Sigmoid colon (tissue), 7 donors: ENCODE data around the gene LITAF. TPM values are rescaled to one million over a fixed set of nuclear protein-coding genes. Genes with fewer than 3 reads are reported as not detected.
A peak's percentile ranks its signal among the peaks of the same experiment; 100 is the strongest.
"Not testable (repeated sequence)": the region's sequence is repeated elsewhere in the genome, so short reads cannot be mapped to it uniquely, and the experiment has no call there.

Experiments used
- DNase-seq: peaks from one replicate; pipeline ENCODE4 v3.0.0-alpha.2; 2019
- H3K27ac ChIP-seq, 4 donors: fragments of 200-600 bp; sonication (generic); one replicate each; pipeline ENCODE4 v1.5.1; 2016 to 2019; ENCODE audit warnings: mild to moderate bottlenecking in 1 of 4
- H3K27me3 ChIP-seq, 3 donors: fragments of 200-600 bp; sonication (generic); one replicate each; pipeline ENCODE4 v1.5.1; 2019; ENCODE audit warnings: mild to moderate bottlenecking in 1 of 3
- H3K36me3 ChIP-seq, 4 donors: fragments of 200-600 bp; sonication (generic); one replicate each; pipeline ENCODE4 v1.5.1; 2016 to 2019
- H3K4me1 ChIP-seq, 4 donors: fragments of 200-600 bp; sonication (generic); one replicate each; pipeline ENCODE4 v1.5.1; 2017 to 2019
- H3K4me3 ChIP-seq, 4 donors: fragments of 200-600 bp; sonication (generic); one replicate each; pipeline ENCODE4 v1.5.1; 2017 to 2019; ENCODE audit warnings: mild to moderate bottlenecking in 2 of 4, moderate library complexity in 1 of 4
- H3K9me3 ChIP-seq, 4 donors: fragments of 200-600 bp in 3 of 4; sonication (generic) in 3 of 4; one replicate each; pipeline versions ENCODE4 v1.5.1 to v1.6.1; 2013 to 2019
- CTCF ChIP-seq, 4 experiments: fragments of 450-650 bp in 3 of 4; fragments of 200-600 bp in 1 of 4; IDR thresholded peaks; one replicate each; pipeline ENCODE4 v1.5.1; 2016 to 2019; ENCODE audit warnings: antibody characterized with exemption in 4 of 4, mild to moderate bottlenecking in 3 of 4, moderate library complexity in 2 of 4
- EP300 ChIP-seq, 4 donors: sonication (generic); formaldehyde crosslinking; IDR thresholded peaks; one replicate each; pipeline ENCODE4 v1.6.1; 2017; ENCODE audit warnings: antibody characterized with exemption in 4 of 4
- POLR2A ChIP-seq, 2 donors: fragments of 450-650 bp; IDR thresholded peaks; one replicate each; pipeline ENCODE4 v1.6.1; 2016; ENCODE audit warnings: antibody characterized with exemption in 2 of 2, mild to moderate bottlenecking in 2 of 2, moderate library complexity in 2 of 2
- POLR2AphosphoS5 ChIP-seq, 4 donors: sonication (generic); formaldehyde crosslinking; IDR thresholded peaks; one replicate each; pipeline ENCODE4 v1.6.1; 2017; ENCODE audit warnings: antibody characterized with exemption in 4 of 4
- WGBS, 2 donors: extraction: QIAGEN DNeasy Blood & Tissue Kit; methylation state at CpG; one replicate each; pipeline ENCODE4 v1.1.7; 2013; 5-methylcytosine and 5-hydroxymethylcytosine counted together
- intact Hi-C: fragments of 100-400 bp; cut with DNase I; formaldehyde crosslinking; loops from one replicate; pipeline ENCODE4 v1.15.1; 2023
- polyA plus RNA-seq, 3 donors: library from polyadenylated mRNA; stranded (reverse); fragments of 200-250 nt; gene quantifications; one replicate each; pipeline ENCODE4 v1.2.3, GENCODE V29; 2013
- total RNA-seq, 4 donors: library from RNA; depleted of rRNA; stranded (reverse); fragments of >200 nt; gene quantifications; one replicate each; pipeline ENCODE4 v1.1.0, GENCODE V29; 2016
- donor health status: healthy with polysubstance abuse.
- donor health status: Bipolar disorder and iron deficiency.
- donor health status: healthy.

LITAF gene
- total and polyA plus RNA-seq, 7 donors = 20.6 to 307 (median 55.1) TPM

- peaks cover 0 to 28% (median 14%) of the 10 kb centered on the region in 4 donors for H3K4me1 ChIP-seq
- no peak for TF ChIP-seq POLR2AphosphoS5 (IDR thresholded peaks at IDR 0.05)
- TF ChIP-seq CTCF (IDR thresholded peaks at IDR 0.05) = no peak
- no peak for TF ChIP-seq EP300 (IDR thresholded peaks at IDR 0.05)
- TF ChIP-seq POLR2A (IDR thresholded peaks at IDR 0.05) = no peak
- H3K27ac ChIP-seq = peak overlapping the region; percentile 63 to 67 (median 64)
- no peaks in the 10 kb centered on the region for H3K36me3 ChIP-seq
- H3K4me3 ChIP-seq = no peak overlapping the region
- no peak for DNase-seq
- no peaks in the 10 kb centered on the region for H3K27me3 ChIP-seq
- H3K9me3 ChIP-seq = no peaks in the 10 kb centered on the region
- WGBS, 2 donors = 94 to 95% methylated on average over 3 of the region's 3 CpGs
- intact Hi-C loops = no loop called here
These were observed 24.9 kb downstream of the LITAF start for GRCh38 chr16:11561856-11562255.

GRCh38 chr16:11561454-11561805 is 25.3 kb downstream of the LITAF start:
- H3K36me3 ChIP-seq = peaks cover 0 to 2% (median under 1%) of the 10 kb centered on the region in 4 donors
- H3K9me3 ChIP-seq = no peaks in the 10 kb centered on the region
- H3K27ac ChIP-seq = peak overlapping the region; percentile 63 to 67 (median 64)
- intact Hi-C loops = no loop called here
- DNase-seq = no peak
- TF ChIP-seq CTCF (IDR thresholded peaks at IDR 0.05) = no peak
- TF ChIP-seq POLR2A (IDR thresholded peaks at IDR 0.05) = no peak
- TF ChIP-seq POLR2AphosphoS5 (IDR thresholded peaks at IDR 0.05) = no peak
- no peak for TF ChIP-seq EP300 (IDR thresholded peaks at IDR 0.05)
- H3K4me1 ChIP-seq = peaks cover 0 to 28% (median 12%) of the 10 kb centered on the region in 4 donors
- H3K4me3 ChIP-seq = no peak overlapping the region
- no peaks in the 10 kb centered on the region for H3K27me3 ChIP-seq
- 66 to 82% methylated on average over 4 of the region's 4 CpGs for WGBS, 2 donors

GRCh38 chr16:11560701-11561453 is 25.8 kb downstream of the LITAF start:
- Histone ChIP-seq H3K4me3 (no peak overlapping the region), H3K27ac (peak overlapping the region; percentile 63 to 67 (median 64)), H3K4me1 (peaks cover 0 to 28% (median 10%) of the 10 kb centered on the region in 4 donors), H3K36me3 (peaks cover 0 to 8% (median 6%) of the 10 kb centered on the region in 4 donors), H3K27me3 (no peaks in the 10 kb centered on the region), H3K9me3 (no peaks in the 10 kb centered on the region)
- TF ChIP-seq CTCF (IDR thresholded peaks at IDR 0.05) (no peak), EP300 (IDR thresholded peaks at IDR 0.05) (peak in 1 of 4 donors; percentile 45)
- no peak for DNase-seq
- 46 to 64% methylated on average over 21 of the region's 21 CpGs for WGBS, 2 donors
- intact Hi-C loops = no loop called here

GRCh38 chr16:11558308-11558823 is 28.4 kb downstream of the LITAF start:
- 77 to 92% methylated on average over 6 of the region's 6 CpGs for WGBS, 2 donors
- H3K9me3 ChIP-seq, H3K4me3 ChIP-seq, DNase-seq, H3K27me3 ChIP-seq: not testable (repeated sequence)
- peaks cover 0 to 30% (median 10%) of the 10 kb centered on the region in 4 donors for H3K36me3 ChIP-seq
- H3K4me1 ChIP-seq = peaks cover 0 to 28% (median 10%) of the 10 kb centered on the region in 4 donors
- intact Hi-C loops = loop anchor here (10.0 kb wide), 1 partner anchor 76 kb away; no protein-coding TSS in a partner anchor
- peak overlapping the region; percentile 37 to 57 (median 50) for H3K27ac ChIP-seq

- Histone ChIP-seq H3K9me3 (no peaks in the 10 kb centered on the region), H3K36me3 (peaks cover 0 to 36% (median 15%) of the 10 kb centered on the region in 4 donors), H3K27ac (peak overlapping the region; percentile 37 to 57 (median 50)), H3K27me3 (no peaks in the 10 kb centered on the region), H3K4me1 (peaks cover 0 to 28% (median 10%) of the 10 kb centered on the region in 4 donors), H3K4me3 (no peak overlapping the region)
- intact Hi-C loops = loop anchor here (10.0 kb wide), 1 partner anchor 77 kb away; no protein-coding TSS in a partner anchor
- DNase-seq = no peak
- TF ChIP-seq POLR2AphosphoS5 (IDR thresholded peaks at IDR 0.05) (peak in 3 of 4 donors; percentile 14 to 31 (median 27)), EP300 (IDR thresholded peaks at IDR 0.05) (no peak), CTCF (IDR thresholded peaks at IDR 0.05) (no peak)
- 18 to 60% methylated on average over 6 of the region's 6 CpGs for WGBS, 2 donors
These were observed 28.9 kb downstream of the LITAF start for GRCh38 chr16:11557801-11558200.
